ENCODE data around the gene C12orf57. TPM values are rescaled to one million over a fixed set of nuclear protein-coding genes. Genes with fewer than 3 reads are reported as not detected.

Gene C12orf57
- polyA plus RNA-seq, 3 donors = 146 to 155 (median 153) TPM

DNA sequence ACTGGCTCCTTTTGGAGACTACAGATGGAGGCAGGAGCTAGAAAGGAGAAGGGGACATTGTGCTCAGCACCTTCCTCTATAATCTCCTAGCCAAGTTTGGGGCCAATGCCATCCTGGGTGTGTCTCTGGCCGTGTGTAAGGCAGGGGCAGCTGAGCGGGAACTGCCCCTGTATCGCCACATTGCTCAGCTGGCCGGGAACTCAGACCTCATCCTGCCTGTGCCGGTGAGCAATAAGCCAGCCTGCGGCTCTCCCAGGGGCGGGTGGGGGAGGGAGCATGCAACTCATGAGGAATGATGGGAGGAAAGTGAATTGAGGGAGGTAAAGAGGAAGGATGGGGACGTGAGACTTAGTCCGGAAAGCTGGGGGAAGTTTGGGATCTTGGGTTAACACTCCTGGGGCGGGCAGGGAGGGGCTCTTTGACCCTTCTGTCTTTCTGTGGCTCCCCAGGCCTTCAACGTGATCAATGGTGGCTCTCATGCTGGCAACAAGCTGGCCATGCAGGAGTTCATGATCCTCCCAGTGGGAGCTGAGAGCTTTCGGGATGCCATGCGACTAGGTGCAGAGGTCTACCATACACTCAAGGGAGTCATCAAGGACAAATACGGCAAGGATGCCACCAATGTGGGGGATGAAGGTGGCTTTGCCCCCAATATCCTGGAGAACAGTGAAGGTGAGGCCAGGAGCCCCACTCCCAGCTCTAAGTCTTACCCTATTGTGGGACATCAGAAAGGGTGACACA is 26.2 kb upstream of the C12orf57 start:
- no peak for DNase-seq (ENCODE audit: low read depth in 3 of 3, low spot score in 2 of 3)

DNA sequence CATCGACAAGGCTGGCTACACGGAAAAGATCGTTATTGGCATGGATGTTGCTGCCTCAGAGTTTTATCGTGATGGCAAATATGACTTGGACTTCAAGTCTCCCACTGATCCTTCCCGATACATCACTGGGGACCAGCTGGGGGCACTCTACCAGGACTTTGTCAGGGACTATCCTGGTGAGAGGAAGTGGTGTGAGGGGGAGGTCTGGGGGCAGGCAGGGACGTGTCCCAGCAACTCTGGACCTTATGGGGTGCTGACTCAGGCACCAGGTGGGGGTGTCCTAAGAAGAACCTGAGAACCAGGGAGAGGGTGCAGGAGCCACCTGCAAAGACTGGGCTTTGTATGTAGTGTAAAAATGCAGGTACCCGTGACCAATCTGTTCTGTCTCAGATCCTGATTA is 24.2 kb upstream of the C12orf57 start:
- no peak for DNase-seq (ENCODE audit: low read depth in 3 of 3, low spot score in 2 of 3)

DNA sequence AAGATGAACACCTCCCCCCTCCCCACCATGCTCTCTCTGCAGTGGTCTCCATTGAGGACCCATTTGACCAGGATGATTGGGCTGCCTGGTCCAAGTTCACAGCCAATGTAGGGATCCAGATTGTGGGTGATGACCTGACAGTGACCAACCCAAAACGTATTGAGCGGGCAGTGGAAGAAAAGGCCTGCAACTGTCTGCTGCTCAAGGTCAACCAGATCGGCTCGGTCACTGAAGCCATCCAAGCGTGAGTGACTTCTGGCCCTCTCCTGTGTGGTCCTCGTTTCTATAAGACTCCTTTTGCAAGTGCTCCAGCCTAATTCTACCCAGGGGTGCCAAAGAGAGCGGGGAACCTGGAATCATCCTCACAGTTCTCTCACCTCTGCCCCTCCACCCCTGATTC is 22.3 kb upstream of the C12orf57 start:
- no peak for DNase-seq (ENCODE audit: low read depth in 3 of 3, low spot score in 2 of 3)

DNA sequence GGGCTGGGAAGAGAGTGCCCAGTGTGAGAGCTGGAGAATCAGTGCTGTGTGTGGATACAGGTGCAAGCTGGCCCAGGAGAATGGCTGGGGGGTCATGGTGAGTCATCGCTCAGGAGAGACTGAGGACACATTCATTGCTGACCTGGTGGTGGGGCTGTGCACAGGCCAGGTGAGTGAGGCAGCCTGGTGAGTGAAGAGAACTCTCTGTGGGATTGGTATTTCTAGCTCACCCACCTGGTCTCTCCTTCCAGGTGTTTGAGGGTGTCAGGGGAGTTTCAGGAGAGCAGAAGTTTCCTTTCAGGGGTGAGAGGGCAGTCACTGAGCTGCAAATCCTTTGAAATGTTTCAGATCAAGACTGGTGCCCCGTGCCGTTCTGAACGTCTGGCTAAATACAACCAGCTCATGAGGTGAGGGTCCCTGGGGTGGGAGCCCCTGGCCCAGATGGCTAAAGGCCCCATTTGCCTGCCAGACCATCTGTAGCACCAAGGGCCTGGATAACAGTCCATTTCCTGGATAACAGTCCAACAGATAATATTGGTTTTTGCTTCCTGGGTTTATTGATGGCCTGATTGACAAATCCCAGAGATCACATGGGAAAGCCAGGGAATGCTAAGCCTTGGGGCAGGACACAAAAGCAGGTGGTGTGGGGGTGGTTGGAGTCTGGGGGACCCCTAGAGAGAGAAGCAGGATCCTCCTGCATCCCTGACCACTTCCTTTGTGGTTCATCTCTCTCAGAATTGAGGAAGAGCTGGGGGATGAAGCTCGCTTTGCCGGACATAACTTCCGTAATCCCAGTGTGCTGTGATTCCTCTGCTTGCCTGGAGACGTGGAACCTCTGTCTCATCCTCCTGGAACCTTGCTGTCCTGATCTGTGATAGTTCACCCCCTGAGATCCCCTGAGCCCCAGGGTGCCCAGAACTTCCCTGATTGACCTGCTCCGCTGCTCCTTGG is 21.6 kb upstream of the C12orf57 start:
- DNase-seq (ENCODE audit: low read depth in 3 of 3, low spot score in 2 of 3) = no peak

DNA sequence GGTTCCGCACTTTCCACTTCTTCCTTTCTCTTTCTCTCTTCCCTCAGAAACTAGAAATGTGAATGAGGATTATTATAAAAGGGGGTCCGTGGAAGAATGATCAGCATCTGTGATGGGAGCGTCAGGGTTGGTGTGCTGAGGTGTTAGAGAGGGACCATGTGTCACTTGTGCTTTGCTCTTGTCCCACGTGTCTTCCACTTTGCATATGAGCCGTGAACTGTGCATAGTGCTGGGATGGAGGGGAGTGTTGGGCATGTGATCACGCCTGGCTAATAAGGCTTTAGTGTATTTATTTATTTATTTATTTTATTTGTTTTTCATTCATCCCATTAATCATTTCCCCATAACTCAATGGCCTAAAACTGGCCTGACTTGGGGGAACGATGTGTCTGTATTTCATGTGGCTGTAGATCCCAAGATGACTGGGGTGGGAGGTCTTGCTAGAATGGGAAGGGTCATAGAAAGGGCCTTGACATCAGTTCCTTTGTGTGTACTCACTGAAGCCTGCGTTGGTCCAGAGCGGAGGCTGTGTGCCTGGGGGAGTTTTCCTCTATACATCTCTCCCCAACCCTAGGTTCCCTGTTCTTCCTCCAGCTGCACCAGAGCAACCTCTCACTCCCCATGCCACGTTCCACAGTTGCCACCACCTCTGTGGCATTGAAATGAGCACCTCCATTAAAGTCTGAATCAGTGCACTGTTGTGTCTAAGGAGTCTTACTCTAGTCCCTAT is 20.7 kb upstream of the C12orf57 start:
- DNase-seq (ENCODE audit: low read depth in 3 of 3, low spot score in 2 of 3) = no peak

DNA sequence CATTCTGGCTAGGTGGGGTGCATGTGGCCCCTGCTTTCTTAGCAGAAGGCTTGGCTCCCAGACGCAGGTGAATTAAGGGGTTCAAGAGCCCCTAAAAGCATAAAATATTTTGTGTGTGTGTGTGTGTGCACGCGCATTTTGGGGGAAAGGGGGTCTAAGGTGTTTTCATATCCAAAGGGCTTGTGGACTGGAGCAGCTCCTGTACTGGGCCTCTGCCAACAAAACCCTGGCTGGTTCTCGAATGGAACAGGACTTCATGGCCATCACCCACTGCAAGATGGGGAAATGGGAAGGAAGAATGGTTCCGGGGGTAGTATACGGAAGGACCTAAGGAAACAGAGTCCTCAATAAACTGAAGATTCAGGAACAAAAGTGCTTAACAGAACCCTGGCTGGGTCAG is 20.0 kb upstream of the C12orf57 start:
- no peak for DNase-seq (ENCODE audit: low read depth in 3 of 3, low spot score in 2 of 3)

DNA sequence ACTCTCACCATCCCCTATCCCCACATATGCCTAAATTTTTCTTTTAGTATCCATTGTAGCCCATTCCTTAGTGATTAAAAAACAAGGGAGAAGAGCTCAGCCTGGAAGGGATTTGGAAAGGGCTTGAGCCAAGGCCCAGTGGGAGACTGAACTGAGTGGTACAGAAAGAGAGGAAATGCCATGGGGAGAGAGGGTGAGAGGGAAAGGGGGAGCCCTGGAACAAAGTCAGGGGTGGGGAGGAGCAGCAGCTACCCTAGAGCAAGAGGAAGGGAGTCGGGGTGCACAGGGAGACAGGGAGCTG is 18.6 kb upstream of the C12orf57 start:
- no peak for DNase-seq (ENCODE audit: low read depth in 3 of 3, low spot score in 2 of 3)

DNA sequence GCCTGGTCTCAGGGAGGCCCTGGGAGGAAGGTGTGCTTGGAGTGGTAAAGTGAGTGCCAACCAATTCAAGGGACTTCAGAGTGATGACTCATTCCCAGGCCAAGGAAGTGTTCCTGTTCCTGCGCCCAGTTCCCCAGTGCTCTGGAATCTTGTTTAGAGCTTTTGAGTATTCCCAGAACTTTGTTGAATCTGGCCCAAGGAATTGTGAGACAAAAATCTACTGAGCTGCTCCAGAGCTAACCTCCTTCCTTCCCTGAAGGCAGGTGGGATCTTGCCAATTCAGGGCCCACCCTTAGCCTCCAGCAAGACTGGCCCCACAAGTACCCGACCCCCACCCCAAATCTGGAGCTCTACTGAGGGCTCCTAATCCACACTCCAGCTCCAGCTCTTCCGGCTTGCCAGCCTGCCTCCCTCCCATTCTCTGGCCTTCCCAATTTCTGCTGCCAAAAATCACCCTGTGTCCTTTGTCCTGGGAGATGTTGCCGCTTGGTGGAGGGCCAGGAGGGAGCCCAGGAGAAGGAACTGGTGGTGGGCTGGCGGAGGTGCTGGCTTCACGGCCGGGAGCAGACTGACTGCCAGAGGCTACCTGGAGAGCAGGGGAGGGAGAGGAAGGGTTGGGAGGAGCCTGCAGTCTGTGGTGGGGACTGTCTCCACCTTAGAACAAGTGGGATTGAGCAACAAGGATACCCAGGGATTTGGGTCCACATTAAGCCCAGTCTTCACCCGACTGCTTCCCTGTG is 18.1 kb upstream of the C12orf57 start:
- DNase-seq (ENCODE audit: low read depth in 3 of 3, low spot score in 2 of 3) = no peak

DNA sequence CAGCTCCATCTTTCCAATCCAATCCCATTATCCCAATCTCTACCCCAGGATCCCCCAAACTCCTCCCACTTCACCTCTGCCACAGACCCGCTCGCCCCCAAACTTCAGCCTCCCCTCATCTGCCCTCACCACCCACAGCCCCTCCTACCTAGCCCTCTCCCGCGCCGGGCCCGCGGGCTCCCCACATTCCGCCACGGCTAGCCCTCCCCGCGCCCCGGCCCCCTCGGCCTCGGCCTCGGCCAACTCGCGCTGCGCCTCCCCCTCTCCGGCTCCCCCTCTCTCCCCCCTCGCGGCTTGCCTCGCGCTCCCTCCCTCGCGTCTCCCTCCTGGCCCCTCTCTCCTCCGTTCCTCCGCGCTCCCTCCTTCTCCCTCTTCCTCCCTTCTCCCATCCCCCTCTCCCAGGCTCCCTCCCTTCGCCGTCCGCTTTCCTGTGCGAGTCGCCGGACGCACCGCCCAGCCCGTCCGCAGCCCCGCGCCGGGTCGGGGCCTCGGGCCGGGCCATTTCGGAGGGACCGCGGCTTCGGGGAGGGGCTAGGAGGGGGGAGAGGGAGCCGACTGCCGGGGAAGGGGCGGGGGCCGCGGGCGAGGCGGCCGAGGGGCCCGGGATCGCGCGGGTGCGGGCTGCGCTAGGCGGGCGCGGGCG is 16.3 kb upstream of the C12orf57 start, which contains the start of gene ATN1:
Gene ATN1 (plus strand): TSS at position 581 of the 643 bp plus-strand sequence. CDS start 6,043 bp downstream, outside the sequence.
- DNase-seq (ENCODE audit: low read depth in 3 of 3, low spot score in 2 of 3) = peak in 2 of 3 donors; percentile 80 to 82

DNA sequence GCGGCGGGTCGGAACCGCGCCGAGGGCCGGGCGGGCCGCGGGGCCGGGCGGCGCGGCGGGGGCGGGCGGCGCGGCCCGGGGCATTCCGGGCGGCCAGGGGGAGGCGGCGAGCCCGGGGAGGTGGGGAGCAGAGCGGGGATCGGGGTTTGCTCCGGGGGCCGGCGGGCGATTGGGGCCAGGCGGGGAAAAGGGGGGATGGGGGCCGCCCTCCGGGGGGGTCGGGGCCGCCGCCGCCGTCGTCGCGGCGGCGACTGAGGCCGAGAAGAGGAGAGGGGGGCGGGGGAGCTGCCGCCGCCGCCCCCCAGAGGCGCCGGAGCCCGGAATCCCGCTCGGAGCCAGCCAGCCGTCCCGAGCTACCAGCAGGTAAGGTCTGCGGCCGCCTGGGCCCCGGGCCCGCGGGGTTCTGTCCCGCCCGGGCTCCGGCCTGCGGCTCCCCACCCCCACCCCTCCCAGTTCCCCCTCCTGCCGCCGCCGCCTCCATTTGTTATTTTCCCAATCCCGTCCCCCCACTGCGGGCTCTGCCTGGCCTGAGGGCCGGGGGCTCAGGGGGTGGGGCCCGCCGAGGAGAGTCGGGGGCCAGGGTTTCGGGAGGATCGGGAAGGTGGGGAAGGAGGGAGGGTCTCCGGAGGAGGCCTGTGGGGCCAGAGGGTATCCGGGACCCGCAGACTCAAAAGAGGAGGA is 15.7 kb upstream of the C12orf57 start:
- DNase-seq (ENCODE audit: low read depth in 3 of 3, low spot score in 2 of 3) = no peak

DNA sequence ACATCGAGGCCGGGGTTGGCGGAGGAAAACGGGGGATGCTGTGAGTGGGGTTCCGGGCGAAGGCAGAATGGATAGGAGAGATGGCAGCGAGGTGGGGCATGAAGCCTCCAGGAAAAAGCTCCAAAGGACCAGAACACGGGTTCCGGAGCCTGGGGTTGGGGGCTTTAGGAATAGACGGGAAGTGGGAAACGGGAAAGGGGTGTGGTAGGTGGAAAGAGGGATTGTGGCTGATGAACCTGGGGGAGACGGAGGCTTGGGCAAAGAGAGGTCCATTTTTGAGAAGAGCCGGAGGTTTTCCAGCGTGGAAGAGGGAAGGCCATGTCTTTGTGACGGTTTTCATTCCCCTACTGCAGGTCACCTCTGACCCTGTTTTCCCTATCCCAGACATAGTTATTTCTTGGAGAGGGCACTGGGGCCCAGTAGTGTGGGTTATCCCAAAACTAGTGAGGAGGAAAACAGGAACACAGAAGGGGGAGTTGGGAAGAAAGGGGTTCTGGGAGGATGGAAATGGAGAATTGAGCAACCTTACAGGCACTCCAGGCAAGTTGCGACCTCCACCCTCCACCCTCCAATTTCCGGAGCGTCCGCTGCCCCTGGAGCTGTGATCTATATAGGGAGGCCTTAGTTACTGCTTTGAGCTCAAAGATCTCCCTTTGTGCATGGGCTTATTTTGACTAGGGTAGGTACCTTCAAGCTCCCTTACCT is 15.0 kb upstream of the C12orf57 start:
- no peak for DNase-seq (ENCODE audit: low read depth in 3 of 3, low spot score in 2 of 3)

DNA sequence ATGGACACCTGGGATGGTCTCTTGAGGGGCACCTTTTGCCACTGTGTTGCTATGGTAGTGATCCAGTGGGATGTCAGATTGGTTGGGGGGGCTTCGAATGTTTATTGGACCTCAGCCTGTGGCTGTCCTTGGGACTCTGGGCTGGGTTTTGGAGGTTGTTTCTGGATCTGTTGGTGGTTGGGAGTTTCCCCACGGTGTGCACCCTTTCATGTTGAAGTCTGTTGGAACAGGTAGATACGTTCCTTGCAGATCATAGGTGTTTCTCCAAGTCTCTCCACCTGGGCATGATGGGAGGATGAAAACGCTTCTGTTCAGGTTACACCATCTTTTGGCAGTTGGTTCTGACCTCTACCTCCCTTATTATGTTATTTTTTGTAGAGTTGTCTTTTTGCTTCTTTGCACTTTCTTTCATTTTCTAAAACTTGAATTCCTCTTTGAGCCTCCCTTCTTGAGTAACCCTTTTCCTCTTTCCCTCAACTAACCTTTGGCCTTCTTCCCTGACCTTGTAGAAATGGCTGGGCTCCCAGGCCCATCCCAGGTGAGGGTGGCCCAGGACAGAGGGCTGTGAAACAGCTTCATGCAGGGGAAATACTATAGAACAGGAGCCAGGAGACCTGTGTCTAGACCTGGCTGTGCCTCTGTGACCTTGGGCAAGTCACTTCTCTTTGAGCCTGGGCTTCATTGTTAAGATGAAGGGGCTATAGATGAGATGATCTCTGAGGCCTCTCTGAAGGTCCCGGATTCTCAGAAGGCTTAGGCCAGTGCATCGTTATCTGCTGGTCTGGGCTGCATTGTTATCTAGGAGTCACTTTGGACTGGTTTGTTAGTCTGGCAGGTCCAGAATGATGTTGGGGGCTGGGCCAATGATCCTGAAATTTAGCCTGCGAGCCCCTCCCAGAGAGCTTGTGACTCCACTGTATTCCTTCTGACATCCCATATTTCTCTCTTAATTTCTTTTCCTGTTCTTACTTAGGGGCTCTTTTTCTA is 14.1 kb upstream of the C12orf57 start:
- no peak for DNase-seq (ENCODE audit: low read depth in 3 of 3, low spot score in 2 of 3)

DNA sequence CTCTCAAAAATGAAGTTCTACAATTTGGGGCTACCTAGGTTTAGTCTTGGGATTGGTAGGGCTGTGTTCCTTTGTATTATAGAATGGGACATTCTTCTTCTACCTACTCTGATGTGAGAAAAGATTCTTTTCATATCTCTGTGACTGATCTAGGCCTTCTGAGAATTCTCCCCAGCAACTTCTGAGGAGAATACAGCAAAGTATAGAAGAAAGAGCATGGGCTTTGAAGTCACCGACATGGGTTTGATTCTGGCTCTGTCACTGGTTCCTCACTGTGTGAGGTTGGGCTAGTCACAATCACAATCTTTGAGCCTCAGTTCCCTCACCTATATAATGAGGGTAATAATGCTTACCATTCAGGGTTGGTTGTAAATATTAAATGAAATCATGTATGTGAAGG is 11.1 kb upstream of the C12orf57 start:
- no peak for DNase-seq (ENCODE audit: low read depth in 3 of 3, low spot score in 2 of 3)

DNA sequence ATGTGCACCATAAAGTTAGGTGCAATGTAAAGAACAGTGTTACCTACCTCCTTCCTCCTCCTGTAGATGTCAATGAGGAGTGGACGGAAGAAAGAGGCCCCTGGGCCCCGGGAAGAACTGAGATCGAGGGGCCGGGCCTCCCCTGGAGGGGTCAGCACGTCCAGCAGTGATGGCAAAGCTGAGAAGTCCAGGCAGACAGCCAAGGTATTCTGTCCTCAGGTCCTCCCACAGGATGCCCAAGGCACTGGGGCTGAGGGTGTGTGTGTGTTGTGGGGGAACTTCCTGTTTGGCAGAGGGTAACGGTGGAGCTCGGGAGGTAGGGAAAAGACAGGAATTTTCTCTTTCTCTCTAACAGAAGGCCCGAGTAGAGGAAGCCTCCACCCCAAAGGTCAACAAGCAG is 9.7 kb upstream of the C12orf57 start:
- no peak for DNase-seq (ENCODE audit: low read depth in 3 of 3, low spot score in 2 of 3)

DNA sequence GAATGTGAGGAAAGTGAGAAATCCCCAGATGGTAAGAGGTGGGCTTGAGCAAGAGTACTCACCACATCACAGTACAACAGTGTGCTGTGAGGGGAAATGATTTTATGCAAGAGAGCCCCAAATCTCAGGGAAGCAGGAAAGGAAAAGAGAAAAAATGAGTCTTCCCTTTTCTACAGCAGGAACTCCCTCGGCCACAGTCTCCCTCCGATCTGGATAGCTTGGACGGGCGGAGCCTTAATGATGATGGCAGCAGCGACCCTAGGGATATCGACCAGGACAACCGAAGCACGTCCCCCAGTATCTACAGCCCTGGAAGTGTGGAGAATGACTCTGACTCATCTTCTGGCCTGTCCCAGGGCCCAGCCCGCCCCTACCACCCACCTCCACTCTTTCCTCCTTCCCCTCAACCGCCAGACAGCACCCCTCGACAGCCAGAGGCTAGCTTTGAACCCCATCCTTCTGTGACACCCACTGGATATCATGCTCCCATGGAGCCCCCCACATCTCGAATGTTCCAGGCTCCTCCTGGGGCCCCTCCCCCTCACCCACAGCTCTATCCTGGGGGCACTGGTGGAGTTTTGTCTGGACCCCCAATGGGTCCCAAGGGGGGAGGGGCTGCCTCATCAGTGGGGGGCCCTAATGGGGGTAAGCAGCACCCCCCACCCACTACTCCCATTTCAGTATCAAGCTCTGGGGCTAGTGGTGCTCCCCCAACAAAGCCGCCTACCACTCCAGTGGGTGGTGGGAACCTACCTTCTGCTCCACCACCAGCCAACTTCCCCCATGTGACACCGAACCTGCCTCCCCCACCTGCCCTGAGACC is 8.2 kb upstream of the C12orf57 start:
- DNase-seq (ENCODE audit: low read depth in 3 of 3, low spot score in 2 of 3) = no peak

DNA sequence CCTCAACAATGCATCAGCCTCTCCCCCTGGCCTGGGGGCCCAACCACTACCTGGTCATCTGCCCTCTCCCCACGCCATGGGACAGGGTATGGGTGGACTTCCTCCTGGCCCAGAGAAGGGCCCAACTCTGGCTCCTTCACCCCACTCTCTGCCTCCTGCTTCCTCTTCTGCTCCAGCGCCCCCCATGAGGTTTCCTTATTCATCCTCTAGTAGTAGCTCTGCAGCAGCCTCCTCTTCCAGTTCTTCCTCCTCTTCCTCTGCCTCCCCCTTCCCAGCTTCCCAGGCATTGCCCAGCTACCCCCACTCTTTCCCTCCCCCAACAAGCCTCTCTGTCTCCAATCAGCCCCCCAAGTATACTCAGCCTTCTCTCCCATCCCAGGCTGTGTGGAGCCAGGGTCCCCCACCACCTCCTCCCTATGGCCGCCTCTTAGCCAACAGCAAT is 7.6 kb upstream of the C12orf57 start:
- DNase-seq (ENCODE audit: low read depth in 3 of 3, low spot score in 2 of 3) = no peak

Measured in right renal cortex interstitium (tissue), 3 donors.